Gastroesophageal sphincter (tissue), 4 donors: ENCODE measurements around the gene SLC2A14. TPM values are rescaled to one million over a fixed set of nuclear protein-coding genes. Genes with fewer than 3 reads are reported as not detected.
"Not testable (repeated sequence)": the region's sequence is repeated elsewhere in the genome, so short reads cannot be mapped to it uniquely, and the experiment has no call there.

Experiments
- ATAC-seq: fragments of 150-250 bp; one replicate; pipeline ENCODE4 v1.9.1; 2016; ENCODE audit warnings: mild to moderate bottlenecking, moderate library complexity
- H3K27ac ChIP-seq, 4 donors: fragments of 200-600 bp; sonication (generic) in 3 of 4; 1 replicate in 3 of 4; 2 replicates in 1 of 4; pipeline ENCODE4 v1.5.1; 2016 to 2019
- H3K27me3 ChIP-seq: fragments of 200-600 bp; sonication (generic); one replicate; pipeline ENCODE4 v1.5.1; 2019
- H3K36me3 ChIP-seq, 2 donors: fragments of 200-600 bp; sonication (generic); one replicate each; pipeline ENCODE4 v1.5.1; 2019; ENCODE audit warnings: control low read depth in 1 of 2
- H3K4me1 ChIP-seq, 3 donors: fragments of 200-600 bp; sonication (generic); 1 replicate in 2 of 3; 2 replicates in 1 of 3; pipeline ENCODE4 v1.5.1; 2016 to 2019; ENCODE audit warnings: control low read depth in 2 of 3
- H3K4me3 ChIP-seq, 2 donors: fragments of 200-600 bp; sonication (generic); one replicate each; pipeline ENCODE4 v1.5.1; 2019; ENCODE audit warnings: mild to moderate bottlenecking in 1 of 2, moderate library complexity in 1 of 2
- H3K9me3 ChIP-seq, 3 donors: fragments of 200-600 bp; sonication (generic); one replicate each; pipeline ENCODE4 v1.5.1; 2017 to 2019; ENCODE audit warnings: control low read depth in 2 of 3
- EP300 ChIP-seq: sonication (generic); formaldehyde crosslinking; IDR thresholded peaks from one replicate; pipeline ENCODE4 v1.6.1; 2017; ENCODE audit warnings: antibody characterized with exemption, mild to moderate bottlenecking
- POLR2A ChIP-seq, 2 donors: fragments of 450-650 bp; IDR thresholded peaks; one replicate each; pipeline ENCODE4 v1.6.1; 2017; ENCODE audit warnings: antibody characterized with exemption in 2 of 2, mild to moderate bottlenecking in 2 of 2, moderate library complexity in 1 of 2
- POLR2AphosphoS5 ChIP-seq: sonication (generic); formaldehyde crosslinking; IDR thresholded peaks from one replicate; pipeline ENCODE4 v1.6.1; 2017; ENCODE audit warnings: antibody characterized with exemption
- WGBS, 2 donors: methylation state at CpG; one replicate each; pipeline ENCODE4 v1.1.5; 2018; ENCODE audit warnings: low coverage in 1 of 2; 5-methylcytosine and 5-hydroxymethylcytosine counted together
- total RNA-seq, 4 donors: library from RNA; depleted of rRNA; stranded (reverse); fragments of >200 nt; gene quantifications; one replicate each; pipeline ENCODE4 v1.1.0, GENCODE V29; 2016
- TF ChIP-seq, protein P1 (sequence below), 4 experiments: fragments of 200-600 bp in 2 of 4; fragments of 450-650 bp in 2 of 4; sonication (generic) in 1 of 4; IDR thresholded peaks; one replicate each; pipeline ENCODE4 v1.5.1; 2017 to 2019; ENCODE audit warnings: antibody characterized with exemption in 4 of 4, mild to moderate bottlenecking in 2 of 4, moderate library complexity in 2 of 4

SLC2A14 gene
- total RNA-seq, 4 donors from 2014 or later, result 1.2 to 2.6 TPM; not detected in 2

DNA sequence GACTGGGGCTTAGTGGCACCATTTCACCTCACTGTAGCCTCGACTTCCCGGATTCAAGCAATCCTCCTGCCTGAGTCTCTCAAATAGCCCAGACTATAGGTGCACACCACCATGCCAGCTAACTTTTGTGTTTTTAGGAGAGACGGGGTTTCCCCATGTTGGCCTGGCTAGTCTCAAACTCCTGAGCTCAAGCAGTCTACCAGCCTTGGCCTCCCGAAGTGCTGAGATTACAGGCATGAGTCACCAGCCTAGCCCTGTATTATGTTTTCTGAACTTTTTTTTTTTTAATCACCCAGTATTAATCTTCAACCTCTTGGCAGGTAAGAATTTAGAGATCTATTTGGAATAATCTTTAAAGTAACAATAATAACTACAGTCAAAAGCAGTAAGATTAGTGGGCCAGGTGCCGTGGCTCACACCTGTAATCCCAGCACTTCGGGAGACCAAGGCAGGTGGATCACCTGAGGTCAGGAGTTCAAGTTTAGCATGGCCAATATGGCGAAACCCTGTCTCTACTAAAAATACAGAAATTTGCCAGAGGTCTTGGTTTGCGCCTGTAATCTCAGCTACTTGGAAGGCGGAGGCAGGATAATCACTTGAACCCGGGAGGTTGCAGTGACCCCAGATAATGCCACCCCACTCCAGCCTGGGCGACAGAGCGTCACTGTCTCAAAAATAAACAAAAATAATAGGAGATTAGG is 74.9 kb downstream of the SLC2A14 start:
- Histone ChIP-seq H3K27me3 (no peaks in the 10 kb centered on the region), H3K36me3 (no peaks in the 10 kb centered on the region), H3K27ac (no peak overlapping the region), H3K9me3 (no peaks in the 10 kb centered on the region), H3K4me3 (no peak overlapping the region), H3K4me1 (no peaks in the 10 kb centered on the region)
- TF ChIP-seq EP300 (no peak), POLR2AphosphoS5 (no peak), POLR2A (IDR thresholded peaks at IDR 0.05) (no peak)
- TF ChIP-seq, protein P1, sequence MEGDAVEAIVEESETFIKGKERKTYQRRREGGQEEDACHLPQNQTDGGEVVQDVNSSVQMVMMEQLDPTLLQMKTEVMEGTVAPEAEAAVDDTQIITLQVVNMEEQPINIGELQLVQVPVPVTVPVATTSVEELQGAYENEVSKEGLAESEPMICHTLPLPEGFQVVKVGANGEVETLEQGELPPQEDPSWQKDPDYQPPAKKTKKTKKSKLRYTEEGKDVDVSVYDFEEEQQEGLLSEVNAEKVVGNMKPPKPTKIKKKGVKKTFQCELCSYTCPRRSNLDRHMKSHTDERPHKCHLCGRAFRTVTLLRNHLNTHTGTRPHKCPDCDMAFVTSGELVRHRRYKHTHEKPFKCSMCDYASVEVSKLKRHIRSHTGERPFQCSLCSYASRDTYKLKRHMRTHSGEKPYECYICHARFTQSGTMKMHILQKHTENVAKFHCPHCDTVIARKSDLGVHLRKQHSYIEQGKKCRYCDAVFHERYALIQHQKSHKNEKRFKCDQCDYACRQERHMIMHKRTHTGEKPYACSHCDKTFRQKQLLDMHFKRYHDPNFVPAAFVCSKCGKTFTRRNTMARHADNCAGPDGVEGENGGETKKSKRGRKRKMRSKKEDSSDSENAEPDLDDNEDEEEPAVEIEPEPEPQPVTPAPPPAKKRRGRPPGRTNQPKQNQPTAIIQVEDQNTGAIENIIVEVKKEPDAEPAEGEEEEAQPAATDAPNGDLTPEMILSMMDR (IDR thresholded peaks at IDR 0.05), result no peak
- no peak for ATAC-seq
- WGBS, 2 donors, result 58 to 66% methylated on average over 9 to 10 of the region's 12 CpGs

DNA sequence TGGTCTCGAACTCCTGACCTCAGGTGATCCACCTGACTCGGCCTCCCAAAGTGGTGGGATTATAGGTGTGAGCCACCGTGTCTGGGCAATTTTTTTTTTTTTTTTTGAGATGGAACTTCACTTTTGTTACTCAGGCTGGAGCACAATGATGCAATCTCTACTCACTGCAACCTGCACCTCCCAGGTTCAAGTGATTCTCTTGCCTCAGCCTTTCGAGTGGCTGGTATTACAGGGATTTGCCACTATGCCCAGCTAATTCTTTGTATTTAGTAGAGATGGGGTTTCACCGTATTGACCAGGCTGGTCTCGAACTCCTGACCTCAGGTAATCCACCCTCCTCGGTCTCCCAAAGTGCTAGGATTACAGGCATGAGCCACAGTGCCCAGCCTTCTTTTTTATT is 75.4 kb downstream of the SLC2A14 start:
- not testable (repeated sequence) for H3K4me3 ChIP-seq, H3K4me1 ChIP-seq, H3K9me3 ChIP-seq, H3K36me3 ChIP-seq, ATAC-seq, H3K27me3 ChIP-seq, H3K27ac ChIP-seq
- 91 to 98% methylated on average over 7 of the region's 7 CpGs for WGBS, 2 donors

DNA sequence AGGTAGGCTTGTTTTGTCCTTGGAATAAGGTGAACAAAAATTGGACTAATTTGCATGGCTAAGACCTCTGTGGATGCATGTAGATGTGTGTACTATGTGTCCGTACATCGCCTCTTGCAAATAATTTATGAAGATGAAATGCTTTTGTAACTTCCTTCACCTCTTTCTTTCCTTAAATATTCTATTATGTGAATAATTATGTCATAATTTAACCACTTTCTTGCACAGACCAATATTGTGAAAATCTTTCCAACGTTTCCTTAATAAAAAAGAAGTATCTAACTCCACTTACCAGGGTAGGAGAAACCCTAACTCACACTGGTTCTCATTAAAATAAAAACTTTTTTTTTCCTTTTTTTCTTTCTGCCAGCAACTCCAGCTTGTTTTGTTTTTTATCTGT is 79.5 kb downstream of the SLC2A14 start:
- TF ChIP-seq EP300 (no peak), POLR2AphosphoS5 (no peak), POLR2A (IDR thresholded peaks at IDR 0.05) (no peak)
- TF ChIP-seq, protein P1 (IDR thresholded peaks at IDR 0.05), result no peak
- H3K27ac ChIP-seq, result no peak overlapping the region
- peaks cover 20% of the 10 kb centered on the region for H3K27me3 ChIP-seq
- no peaks in the 10 kb centered on the region for H3K9me3 ChIP-seq
- no peaks in the 10 kb centered on the region for H3K36me3 ChIP-seq
- no peaks in the 10 kb centered on the region for H3K4me1 ChIP-seq
- 55 to 71% methylated on average over 3 of the region's 3 CpGs for WGBS, 2 donors
- ATAC-seq, result no peak
- no peak overlapping the region for H3K4me3 ChIP-seq

DNA sequence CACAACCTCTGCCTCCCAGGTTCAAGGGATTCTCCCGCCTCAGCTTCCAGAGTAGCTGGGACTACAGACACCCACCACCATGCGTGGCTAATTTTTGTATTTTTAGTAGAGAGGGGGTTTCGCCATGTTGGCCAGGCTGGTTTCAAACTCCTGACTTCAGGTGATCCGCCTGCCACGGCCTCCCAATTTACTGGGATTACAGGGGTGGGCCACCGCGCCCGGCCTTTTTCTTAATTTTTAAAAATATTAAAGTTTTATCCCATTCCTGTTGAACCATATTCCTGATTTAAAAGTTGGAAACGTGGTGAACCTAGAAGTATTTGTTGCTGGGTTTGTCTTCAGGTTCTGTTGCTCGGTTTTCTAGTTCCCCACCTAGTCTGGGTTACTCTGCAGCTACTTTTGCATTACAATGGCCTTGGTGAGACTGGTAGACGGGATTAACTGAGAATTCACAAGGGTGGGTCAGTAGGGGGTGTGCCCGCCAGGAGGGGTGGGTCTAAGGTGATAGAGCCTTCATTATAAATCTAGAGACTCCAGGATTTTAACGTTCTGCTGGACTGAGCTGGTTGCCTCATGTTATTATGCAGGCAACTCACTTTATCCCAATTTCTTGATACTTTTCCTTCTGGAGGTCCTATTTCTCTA is 83.7 kb downstream of the SLC2A14 start, which contains the start of gene NANOG:
Gene NANOG, plus strand, starts transcription at position 519 of the 645 bp plus-strand sequence. CDS start 213 bp downstream, outside the sequence.
- peaks cover 32% of the 10 kb centered on the region for H3K27me3 ChIP-seq
- not testable (repeated sequence) for ATAC-seq, H3K36me3 ChIP-seq, H3K27ac ChIP-seq, H3K4me1 ChIP-seq, H3K4me3 ChIP-seq, H3K9me3 ChIP-seq
- WGBS, 2 donors, result 43 to 63% methylated on average over 4 to 10 of the region's 13 CpGs

DNA sequence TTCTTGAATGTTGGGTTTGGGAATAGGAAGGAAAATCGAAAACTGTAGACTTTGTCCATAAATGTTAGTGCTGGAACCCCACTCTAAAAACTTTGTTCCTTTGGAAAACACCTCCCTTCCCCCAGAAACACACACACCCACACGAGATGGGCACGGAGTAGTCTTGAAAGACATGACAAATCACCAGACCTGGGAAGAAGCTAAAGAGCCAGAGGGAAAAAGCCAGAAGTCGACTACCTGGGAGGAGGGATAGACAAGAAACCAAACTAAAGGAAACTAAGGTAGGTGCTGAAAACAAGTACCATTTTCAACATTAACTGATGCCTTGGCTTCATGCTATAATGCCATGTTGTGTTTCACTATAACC is 84.4 kb downstream of the SLC2A14 start:
- H3K4me3 ChIP-seq, result no peak overlapping the region
- H3K4me1 ChIP-seq, result no peaks in the 10 kb centered on the region
- H3K27ac ChIP-seq, result no peak overlapping the region
- H3K9me3 ChIP-seq, result no peaks in the 10 kb centered on the region
- H3K36me3 ChIP-seq, result no peaks in the 10 kb centered on the region
- TF ChIP-seq, protein P1 (IDR thresholded peaks at IDR 0.05), result no peak
- no peak for TF ChIP-seq EP300
- no peak for TF ChIP-seq POLR2A (IDR thresholded peaks at IDR 0.05)
- TF ChIP-seq POLR2AphosphoS5, result no peak
- peaks cover 32% of the 10 kb centered on the region for H3K27me3 ChIP-seq
- ATAC-seq, result no peak
- WGBS, 2 donors, result 16 to 25% methylated on average over 4 of the region's 4 CpGs
